Dedifferentiated amniotic fluid mesenchymal stem cell (primary cell): ENCODE measurements around the gene EIF5A.
"Not testable (repeated sequence)": the region's sequence is repeated elsewhere in the genome, so short reads cannot be mapped to it uniquely, and the experiment has no call there.

Experiments used
- DNase-seq: peaks from one replicate; pipeline ENCODE4 v3.0.0-alpha.2; 2016; ENCODE audit errors: extremely low spot score

Gene EIF5A

GRCh38 chr17:7330638-7331015 lies 23.2 kb downstream of the EIF5A start:
- no peak for DNase-seq

- no peak for DNase-seq
Measured at GRCh38 chr17:7332111-7332510, 24.7 kb downstream of the EIF5A start.

GRCh38 chr17:7332600-7333069 lies 25.2 kb downstream of the EIF5A start:
- DNase-seq, result not testable (repeated sequence)

- no peak for DNase-seq
Measured at GRCh38 chr17:7334938-7335538, 27.6 kb downstream of the EIF5A start.

GRCh38 chr17:7335765-7336164 lies 28.3 kb downstream of the EIF5A start:
- not testable (repeated sequence) for DNase-seq

- DNase-seq, result no peak
Measured at GRCh38 chr17:7336240-7337175, 29.1 kb downstream of the EIF5A start, which contains the start of gene ACAP1. Gene ACAP1 (plus strand): TSS chr17:7336529. CDS start chr17:7336735, 206 bp downstream.

- not testable (repeated sequence) for DNase-seq
Measured at GRCh38 chr17:7337600-7337999, 30.2 kb downstream of the EIF5A start.

GRCh38 chr17:7340179-7340578 lies 32.8 kb downstream of the EIF5A start:
- DNase-seq, result no peak

- DNase-seq, result no peak
Measured at GRCh38 chr17:7341842-7342241, 34.4 kb downstream of the EIF5A start.

GRCh38 chr17:7343250-7343649 lies 35.8 kb downstream of the EIF5A start:
- DNase-seq, result no peak

- DNase-seq, result no peak
Measured at GRCh38 chr17:7346761-7347614, 39.6 kb downstream of the EIF5A start.

- DNase-seq, result no peak
Measured at GRCh38 chr17:7347630-7348477, 40.4 kb downstream of the EIF5A start.

- DNase-seq, result no peak
Measured at GRCh38 chr17:7348478-7349242, 41.2 kb downstream of the EIF5A start.

GRCh38 chr17:7351665-7352502 lies 44.5 kb downstream of the EIF5A start, which contains the start of gene KCTD11:
Gene KCTD11 (plus strand): TSS chr17:7352162.
- peak; percentile 81 for DNase-seq

GRCh38 chr17:7352503-7352889 lies 45.1 kb downstream of the EIF5A start:
- DNase-seq, result no peak

- DNase-seq, result no peak
Measured at GRCh38 chr17:7352910-7353635, 45.6 kb downstream of the EIF5A start.

GRCh38 chr17:7354262-7354843 lies 46.9 kb downstream of the EIF5A start:
- no peak for DNase-seq

- DNase-seq, result peak; percentile 19
Measured at GRCh38 chr17:7355053-7355452, 47.6 kb downstream of the EIF5A start, which contains the start of gene TMEM95. Gene TMEM95 (plus strand): TSS chr17:7355156. CDS start chr17:7355205, 49 bp downstream.
